Mesothelial cell of epicardium (in vitro differentiated cells): ENCODE measurements around the gene ZNF358. TPM values are rescaled to one million over a fixed set of nuclear protein-coding genes. Genes with fewer than 3 reads are reported as not detected.

Experiments
- DNase-seq, 2 experiments: peaks; one replicate each; pipeline ENCODE4 v3.0.0; 2021; ENCODE audit warnings: low spot score in 2 of 2; ENCODE audit not compliant: unreplicated experiment in 2 of 2
- H3K27ac Mint-ChIP-seq: 2 replicates; pipeline ENCODE4 v1.8.0; 2021; ENCODE audit warnings: mixed read lengths
- H3K27me3 Mint-ChIP-seq: 2 replicates; pipeline ENCODE4 v1.8.0; 2021; ENCODE audit warnings: low read depth, mixed read lengths
- H3K36me3 Mint-ChIP-seq: 2 replicates; pipeline ENCODE4 v1.8.0; 2021; ENCODE audit warnings: mixed read lengths
- H3K4me1 Mint-ChIP-seq: 2 replicates; pipeline ENCODE4 v1.8.0; 2021; ENCODE audit warnings: mixed read lengths
- H3K4me3 Mint-ChIP-seq: 2 replicates; pipeline ENCODE4 v1.8.0; 2021; ENCODE audit warnings: mild to moderate bottlenecking, moderate library complexity, mixed read lengths
- H3K9me3 Mint-ChIP-seq: 2 replicates; pipeline ENCODE4 v1.8.0; 2021; ENCODE audit warnings: mixed read lengths
- total RNA-seq: library from RNA; stranded (reverse); gene quantifications from 3 replicates; pipeline ENCODE4 v1.2.1, GENCODE V29; 2021
- TF ChIP-seq, protein P1 (sequence below): fragments of 200-600 bp; sonication (generic); IDR thresholded peaks from one replicate; pipeline ENCODE4 v1.5.0; 2021; ENCODE audit warnings: antibody characterized with exemption; ENCODE audit not compliant: unreplicated experiment

Gene ZNF358
- total RNA-seq, 1 donor from 2014 or later: 67.5 TPM

DNA sequence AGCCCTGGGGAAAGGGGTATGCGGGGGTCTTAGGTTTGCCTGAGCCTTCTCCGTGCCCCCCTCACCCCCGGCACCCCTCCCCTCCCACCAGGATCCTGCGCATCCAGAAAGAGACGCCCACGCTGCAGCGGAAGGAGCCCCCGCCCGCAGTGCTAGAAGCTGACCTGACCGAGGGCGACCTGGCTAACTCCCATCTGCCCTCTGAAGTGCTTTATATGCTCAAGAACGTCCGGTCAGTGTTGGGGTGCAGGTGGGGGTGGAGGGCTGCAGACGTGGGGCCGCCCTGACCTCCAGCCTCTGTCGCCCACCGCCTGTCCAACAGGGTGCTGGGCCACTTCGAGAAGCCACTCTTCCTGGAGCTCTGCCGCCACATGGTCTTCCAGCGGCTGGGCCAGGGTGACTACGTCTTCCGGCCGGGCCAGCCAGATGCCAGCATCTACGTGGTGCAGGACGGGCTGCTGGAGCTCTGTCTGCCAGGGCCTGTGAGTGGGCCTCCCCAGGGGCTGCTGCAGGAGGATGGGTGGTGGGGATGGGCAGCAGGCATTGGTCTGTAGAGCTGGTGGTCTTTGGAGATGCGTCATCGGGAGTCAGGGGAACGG, 24.0 kb downstream of the ZNF358 start:
- Mint-ChIP-seq H3K27ac (no peak overlapping the region), H3K9me3 (no peaks in the 10 kb centered on the region), H3K36me3 (peaks cover 27% of the 10 kb centered on the region), H3K4me1 (peaks cover 7% of the 10 kb centered on the region), H3K4me3 (no peak overlapping the region), H3K27me3 (no peaks in the 10 kb centered on the region)
- TF ChIP-seq, protein P1, sequence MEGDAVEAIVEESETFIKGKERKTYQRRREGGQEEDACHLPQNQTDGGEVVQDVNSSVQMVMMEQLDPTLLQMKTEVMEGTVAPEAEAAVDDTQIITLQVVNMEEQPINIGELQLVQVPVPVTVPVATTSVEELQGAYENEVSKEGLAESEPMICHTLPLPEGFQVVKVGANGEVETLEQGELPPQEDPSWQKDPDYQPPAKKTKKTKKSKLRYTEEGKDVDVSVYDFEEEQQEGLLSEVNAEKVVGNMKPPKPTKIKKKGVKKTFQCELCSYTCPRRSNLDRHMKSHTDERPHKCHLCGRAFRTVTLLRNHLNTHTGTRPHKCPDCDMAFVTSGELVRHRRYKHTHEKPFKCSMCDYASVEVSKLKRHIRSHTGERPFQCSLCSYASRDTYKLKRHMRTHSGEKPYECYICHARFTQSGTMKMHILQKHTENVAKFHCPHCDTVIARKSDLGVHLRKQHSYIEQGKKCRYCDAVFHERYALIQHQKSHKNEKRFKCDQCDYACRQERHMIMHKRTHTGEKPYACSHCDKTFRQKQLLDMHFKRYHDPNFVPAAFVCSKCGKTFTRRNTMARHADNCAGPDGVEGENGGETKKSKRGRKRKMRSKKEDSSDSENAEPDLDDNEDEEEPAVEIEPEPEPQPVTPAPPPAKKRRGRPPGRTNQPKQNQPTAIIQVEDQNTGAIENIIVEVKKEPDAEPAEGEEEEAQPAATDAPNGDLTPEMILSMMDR: no peak
- no peak for DNase-seq

DNA sequence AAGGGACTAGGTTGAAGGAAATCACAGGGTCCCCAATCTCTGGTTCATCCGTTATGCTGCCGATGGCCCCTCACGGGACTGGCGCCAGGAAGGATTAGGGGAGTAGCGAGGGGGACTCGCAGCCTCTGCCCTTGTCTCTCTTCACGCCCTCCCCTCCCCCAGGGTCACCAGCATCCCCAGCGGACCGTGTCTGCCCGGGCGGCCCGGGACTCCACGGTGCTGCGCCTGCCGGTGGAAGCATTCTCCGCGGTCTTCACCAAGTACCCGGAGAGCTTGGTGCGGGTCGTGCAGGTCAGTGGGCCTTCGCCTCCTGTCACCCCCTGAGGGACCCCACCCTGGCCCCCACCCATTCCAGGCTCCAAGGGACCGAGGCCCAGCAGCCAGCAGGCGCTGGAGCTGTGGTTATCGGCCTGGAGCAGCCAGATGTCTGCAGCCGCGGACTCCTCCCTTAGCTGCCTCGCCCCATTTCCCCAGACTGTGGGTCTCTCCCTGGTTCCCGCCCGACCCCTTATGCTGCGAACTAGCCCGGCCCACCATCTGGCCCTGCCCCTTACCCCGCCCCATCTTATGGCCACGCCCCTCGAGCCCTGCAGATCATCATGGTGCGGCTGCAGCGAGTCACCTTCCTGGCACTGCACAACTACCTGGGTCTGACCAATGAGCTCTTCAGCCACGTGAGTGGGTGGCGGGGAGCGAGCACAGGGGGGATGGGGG, 25.0 kb downstream of the ZNF358 start:
- DNase-seq: no peak
- Mint-ChIP-seq H3K27ac (no peak overlapping the region), H3K4me3 (no peak overlapping the region), H3K27me3 (no peaks in the 10 kb centered on the region), H3K4me1 (peaks cover 5% of the 10 kb centered on the region), H3K9me3 (no peaks in the 10 kb centered on the region), H3K36me3 (peaks cover 28% of the 10 kb centered on the region)
- TF ChIP-seq, protein P1: no peak

DNA sequence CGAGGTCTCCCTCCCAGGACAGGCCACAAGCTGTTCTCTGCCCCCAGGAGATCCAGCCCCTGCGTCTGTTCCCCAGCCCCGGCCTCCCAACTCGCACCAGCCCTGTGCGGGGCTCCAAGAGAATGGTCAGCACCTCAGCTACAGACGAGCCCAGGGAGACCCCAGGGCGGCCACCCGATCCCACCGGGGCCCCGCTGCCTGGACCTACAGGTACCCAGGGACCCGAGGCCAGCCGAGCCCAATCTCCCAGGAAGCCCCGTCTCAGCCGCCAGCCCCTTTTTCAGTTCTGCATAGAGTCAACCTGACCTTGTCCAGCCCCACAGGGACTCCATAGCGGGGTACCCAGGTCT, 25.5 kb downstream of the ZNF358 start:
- Mint-ChIP-seq H3K36me3 (peaks cover 30% of the 10 kb centered on the region), H3K4me1 (peaks cover 1% of the 10 kb centered on the region), H3K9me3 (no peaks in the 10 kb centered on the region), H3K27me3 (no peaks in the 10 kb centered on the region), H3K4me3 (no peak overlapping the region), H3K27ac (no peak overlapping the region)
- no peak for DNase-seq
- TF ChIP-seq, protein P1: no peak

DNA sequence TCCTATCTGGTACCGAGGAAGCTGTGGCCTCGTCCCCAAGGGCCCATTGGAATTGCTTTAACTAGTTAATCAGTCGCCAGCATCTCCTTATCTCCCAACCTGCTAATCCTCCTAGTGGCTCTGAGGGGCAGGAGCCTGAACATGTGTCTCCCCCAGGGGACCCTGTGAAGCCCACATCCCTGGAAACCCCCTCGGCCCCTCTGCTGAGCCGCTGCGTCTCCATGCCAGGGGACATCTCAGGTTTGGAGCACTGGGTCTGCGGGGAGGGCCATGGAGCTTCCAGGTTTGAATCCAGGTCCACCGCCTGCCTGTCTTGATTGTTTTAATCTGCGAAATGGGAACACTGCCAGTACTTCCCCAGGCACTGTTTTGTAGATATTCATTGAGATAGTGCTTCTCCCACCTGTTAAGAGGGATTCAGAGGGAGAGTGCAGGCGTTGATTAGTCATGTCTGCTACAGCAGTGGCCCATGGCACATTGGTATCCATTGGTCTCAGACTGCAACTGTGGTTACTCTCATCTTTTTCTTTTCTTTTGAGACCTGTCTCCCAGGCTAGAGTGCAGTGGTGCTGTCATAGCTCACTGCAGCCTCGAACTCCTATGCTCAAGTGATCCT, 26.0 kb downstream of the ZNF358 start:
- no peaks in the 10 kb centered on the region for H3K9me3 Mint-ChIP-seq
- TF ChIP-seq, protein P1: no peak
- no peak for DNase-seq
- no peak overlapping the region for H3K4me3 Mint-ChIP-seq
- no peaks in the 10 kb centered on the region for H3K4me1 Mint-ChIP-seq
- no peaks in the 10 kb centered on the region for H3K27me3 Mint-ChIP-seq
- H3K36me3 Mint-ChIP-seq: peaks cover 30% of the 10 kb centered on the region
- H3K27ac Mint-ChIP-seq: no peak overlapping the region

DNA sequence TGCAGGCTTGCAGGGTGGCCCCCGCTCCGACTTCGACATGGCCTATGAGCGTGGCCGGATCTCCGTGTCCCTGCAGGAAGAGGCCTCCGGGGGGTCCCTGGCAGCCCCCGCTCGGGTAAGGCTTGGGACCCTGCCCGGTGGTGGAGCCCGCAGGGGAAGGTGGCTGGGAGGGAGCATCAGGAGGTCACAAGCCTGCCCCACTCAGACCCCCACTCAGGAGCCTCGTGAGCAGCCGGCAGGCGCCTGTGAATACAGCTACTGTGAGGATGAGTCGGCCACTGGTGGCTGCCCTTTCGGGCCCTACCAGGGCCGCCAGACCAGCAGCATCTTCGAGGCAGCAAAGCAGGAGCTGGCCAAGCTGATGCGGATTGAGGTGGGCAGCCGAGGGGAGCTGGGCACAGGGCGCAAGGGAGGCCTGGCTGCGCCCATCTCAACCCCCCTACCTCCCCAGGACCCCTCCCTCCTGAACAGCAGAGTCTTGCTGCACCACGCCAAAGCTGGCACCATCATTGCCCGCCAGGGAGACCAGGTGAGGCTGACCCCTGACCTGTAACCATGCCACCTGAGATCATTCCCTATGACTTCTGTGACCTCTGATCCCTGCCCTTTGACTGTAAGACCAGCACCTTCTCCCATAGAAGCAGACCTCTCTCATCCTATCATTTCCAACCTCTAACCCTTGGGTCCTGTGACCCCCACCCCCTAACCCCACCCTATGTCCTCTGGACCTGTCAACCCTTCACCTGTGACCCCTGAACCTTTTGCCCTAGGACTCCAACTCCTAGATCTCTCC, 26.8 kb downstream of the ZNF358 start:
- Mint-ChIP-seq H3K4me1 (no peaks in the 10 kb centered on the region), H3K27ac (no peak overlapping the region), H3K9me3 (no peaks in the 10 kb centered on the region), H3K27me3 (no peaks in the 10 kb centered on the region), H3K4me3 (no peak overlapping the region), H3K36me3 (peaks cover 30% of the 10 kb centered on the region)
- no peak for DNase-seq
- TF ChIP-seq, protein P1: no peak
